Measurements from ENCODE around the gene PCSK7. TPM values are rescaled to one million over a fixed set of nuclear protein-coding genes. Genes with fewer than 3 reads are reported as not detected.

PCSK7 gene
- total RNA-seq, 1 experiment from 2014 or later, result 34.3 TPM

- Histone ChIP-seq H3K27ac (no peak overlapping the region), H3K27me3 (replicated peaks) (no peaks in the 10 kb centered on the region), H3K4me1 (replicated peaks) (no peaks in the 10 kb centered on the region), H3K36me3 (peaks cover 6% of the 10 kb centered on the region; the same call in 1 of the 2 replicates), H3K9me3 (replicated peaks) (no peaks in the 10 kb centered on the region), H3K4me3 (no peak overlapping the region)
- DNase-seq (ENCODE audit: low read depth in 1 of 2, low spot score in 2 of 2), result no peak
Measured at GRCh38 chr11:117172724-117173421, 59.0 kb downstream of the PCSK7 start.

GRCh38 chr11:117171404-117172061, 60.3 kb downstream of the PCSK7 start:
- Histone ChIP-seq H3K27me3 (replicated peaks) (no peaks in the 10 kb centered on the region), H3K27ac (no peak overlapping the region), H3K4me3 (no peak overlapping the region), H3K36me3 (peaks cover 6% of the 10 kb centered on the region; the same call in 1 of the 2 replicates), H3K4me1 (replicated peaks) (no peaks in the 10 kb centered on the region), H3K9me3 (replicated peaks) (no peaks in the 10 kb centered on the region)
- no peak for DNase-seq (ENCODE audit: low read depth in 1 of 2, low spot score in 2 of 2)

DNA sequence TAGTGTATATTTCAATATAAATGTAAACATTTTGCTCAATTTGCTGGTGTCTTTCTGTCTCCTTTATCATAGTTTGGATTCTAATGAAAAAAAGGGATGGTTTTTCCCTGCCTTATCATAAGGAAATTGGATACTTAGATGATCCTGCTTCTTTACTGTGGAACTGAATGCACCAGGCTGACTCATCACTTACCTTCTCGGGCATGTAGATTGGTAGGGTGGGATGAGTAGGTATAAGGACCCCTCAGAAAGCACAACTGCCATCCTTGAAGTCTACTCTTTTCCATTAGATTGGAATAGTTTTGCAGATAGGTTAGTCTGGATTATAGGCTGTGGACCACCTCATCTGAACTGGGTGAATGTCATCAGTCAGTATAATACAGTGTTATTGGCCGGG, 60.9 kb downstream of the PCSK7 start:
- H3K9me3 ChIP-seq (replicated peaks), result no peaks in the 10 kb centered on the region
- DNase-seq (ENCODE audit: low read depth in 1 of 2, low spot score in 2 of 2), result no peak
- H3K4me3 ChIP-seq, result no peak overlapping the region
- no peaks in the 10 kb centered on the region for H3K4me1 ChIP-seq (replicated peaks)
- H3K27me3 ChIP-seq (replicated peaks), result no peaks in the 10 kb centered on the region
- no peak overlapping the region for H3K27ac ChIP-seq
- H3K36me3 ChIP-seq, result peaks cover 11% of the 10 kb centered on the region; the same call in 1 of the 2 replicates

DNA sequence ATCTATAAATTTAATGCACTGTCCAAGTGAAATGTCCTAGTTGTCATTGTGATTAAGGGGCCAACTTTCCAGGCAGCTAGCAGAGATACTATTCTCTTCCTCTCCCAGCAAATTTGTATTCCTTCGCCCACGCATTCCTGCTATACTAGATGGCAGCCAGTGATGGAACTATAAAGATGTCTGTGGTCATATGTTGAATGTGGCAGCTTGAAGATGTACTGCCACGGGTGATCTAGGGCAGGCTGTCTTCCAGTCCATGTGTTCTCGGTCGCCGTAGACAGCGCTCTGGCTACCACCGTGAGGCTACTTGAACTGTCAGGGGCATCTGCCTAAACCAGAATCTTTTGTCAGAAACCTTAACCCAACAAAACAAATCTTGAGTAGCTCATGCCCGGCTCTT, 61.7 kb downstream of the PCSK7 start:
- no peak for DNase-seq (ENCODE audit: low read depth in 1 of 2, low spot score in 2 of 2)
- no peak overlapping the region for H3K27ac ChIP-seq
- H3K27me3 ChIP-seq (replicated peaks), result no peaks in the 10 kb centered on the region
- no peak overlapping the region for H3K4me3 ChIP-seq
- peaks cover 15% of the 10 kb centered on the region; the same call in 1 of the 2 replicates for H3K36me3 ChIP-seq
- no peaks in the 10 kb centered on the region for H3K4me1 ChIP-seq (replicated peaks)
- no peaks in the 10 kb centered on the region for H3K9me3 ChIP-seq (replicated peaks)

DNA sequence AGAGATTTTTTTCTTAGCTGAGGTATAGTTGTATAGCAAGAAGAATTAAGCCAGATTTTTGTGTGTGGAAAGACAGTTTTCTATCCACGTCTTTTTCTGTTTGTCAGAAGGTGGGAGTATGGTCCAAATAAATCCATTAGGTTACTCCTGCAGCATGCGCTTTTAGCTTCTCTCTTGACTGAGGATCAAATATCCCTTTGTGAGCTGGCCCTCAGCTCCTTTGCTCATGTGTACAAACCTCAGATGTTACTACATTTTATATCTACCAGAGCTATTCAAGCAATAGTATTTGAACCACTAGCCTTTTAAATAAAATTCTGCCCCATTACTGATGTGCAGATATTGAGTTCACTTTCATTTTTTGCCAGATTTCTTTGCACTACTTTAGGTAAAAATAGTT, 62.1 kb downstream of the PCSK7 start:
- Histone ChIP-seq H3K27ac (no peak overlapping the region), H3K36me3 (peaks cover 15% of the 10 kb centered on the region; the same call in 1 of the 2 replicates), H3K4me1 (replicated peaks) (no peaks in the 10 kb centered on the region), H3K27me3 (replicated peaks) (no peaks in the 10 kb centered on the region), H3K4me3 (no peak overlapping the region), H3K9me3 (replicated peaks) (no peaks in the 10 kb centered on the region)
- DNase-seq (ENCODE audit: low read depth in 1 of 2, low spot score in 2 of 2), result no peak

DNA sequence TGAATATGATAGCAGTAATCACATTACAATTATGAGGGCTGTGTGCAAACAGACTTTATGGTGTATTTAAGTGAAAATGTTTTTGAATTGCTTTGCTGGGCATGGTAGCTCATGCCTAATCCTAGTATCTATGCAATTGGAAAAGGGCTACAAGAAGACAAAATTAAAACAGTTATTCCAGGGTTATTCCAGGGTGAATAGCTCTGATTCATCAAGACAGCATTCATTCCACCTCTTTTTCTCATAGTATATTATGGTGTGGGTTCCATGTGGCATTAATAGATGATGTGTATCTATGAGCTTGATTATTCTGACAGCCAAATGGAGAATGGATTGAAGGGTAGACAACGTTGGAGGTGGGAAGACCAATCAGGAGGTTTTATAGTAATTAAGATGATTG, 65.4 kb downstream of the PCSK7 start:
- DNase-seq (ENCODE audit: low read depth in 1 of 2, low spot score in 2 of 2), result no peak
- H3K9me3 ChIP-seq (replicated peaks), result no peaks in the 10 kb centered on the region
- no peaks in the 10 kb centered on the region for H3K27me3 ChIP-seq (replicated peaks)
- H3K4me3 ChIP-seq, result no peak overlapping the region
- H3K27ac ChIP-seq, result no peak overlapping the region
- H3K36me3 ChIP-seq, result peaks cover 34% of the 10 kb centered on the region
- H3K4me1 ChIP-seq (replicated peaks), result no peaks in the 10 kb centered on the region

- no peaks in the 10 kb centered on the region for H3K9me3 ChIP-seq (replicated peaks)
- H3K4me1 ChIP-seq (replicated peaks), result no peaks in the 10 kb centered on the region
- H3K27ac ChIP-seq, result no peak overlapping the region
- no peak for DNase-seq (ENCODE audit: low read depth in 1 of 2, low spot score in 2 of 2)
- no peak overlapping the region for H3K4me3 ChIP-seq
- H3K27me3 ChIP-seq (replicated peaks), result no peaks in the 10 kb centered on the region
- H3K36me3 ChIP-seq, result peaks cover 28% of the 10 kb centered on the region
Measured at GRCh38 chr11:117160826-117161225, 71.0 kb downstream of the PCSK7 start.

GRCh38 chr11:117159892-117160291, 72.0 kb downstream of the PCSK7 start:
- Histone ChIP-seq H3K27ac (no peak overlapping the region), H3K27me3 (replicated peaks) (no peaks in the 10 kb centered on the region), H3K36me3 (peaks cover 29% of the 10 kb centered on the region), H3K9me3 (replicated peaks) (no peaks in the 10 kb centered on the region), H3K4me1 (replicated peaks) (no peaks in the 10 kb centered on the region), H3K4me3 (no peak overlapping the region)
- no peak for DNase-seq (ENCODE audit: low read depth in 1 of 2, low spot score in 2 of 2)

- H3K27ac ChIP-seq, result no peak overlapping the region
Measured at GRCh38 chr11:117157507-117157906, 74.4 kb downstream of the PCSK7 start.

DNA sequence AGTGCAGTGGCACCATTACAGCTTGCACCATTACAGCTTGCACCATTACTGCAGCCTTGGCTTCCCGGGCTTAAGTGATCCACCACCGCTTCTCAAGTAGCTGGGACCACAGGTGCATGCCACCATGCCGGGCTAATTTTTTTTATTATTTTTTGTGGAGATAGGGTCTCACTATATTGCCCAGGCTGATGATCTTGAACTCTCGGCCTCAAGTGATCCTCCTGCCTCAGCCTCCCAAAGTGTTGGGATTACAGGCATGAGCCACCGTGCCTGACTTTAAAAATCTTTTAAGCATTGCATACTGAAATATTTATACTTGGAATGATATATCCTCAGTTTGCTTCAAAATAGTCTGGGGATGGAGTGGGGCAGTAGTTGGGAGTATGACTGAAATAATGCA, 77.4 kb downstream of the PCSK7 start:
- Histone ChIP-seq H3K9me3 (replicated peaks) (no peaks in the 10 kb centered on the region), H3K36me3 (peaks cover 6% of the 10 kb centered on the region; the same call in 1 of the 2 replicates), H3K4me1 (replicated peaks) (no peaks in the 10 kb centered on the region), H3K27me3 (replicated peaks) (no peaks in the 10 kb centered on the region), H3K27ac (no peak overlapping the region), H3K4me3 (no peak overlapping the region)
- no peak for DNase-seq (ENCODE audit: low read depth in 1 of 2, low spot score in 2 of 2)

More at GRCh38 chr11:117157507-117157906, 74.4 kb downstream of the PCSK7 start:
- no peak for DNase-seq (ENCODE audit: low read depth in 1 of 2, low spot score in 2 of 2)
- Histone ChIP-seq H3K9me3 (replicated peaks) (no peaks in the 10 kb centered on the region), H3K4me3 (no peak overlapping the region), H3K36me3 (peaks cover 20% of the 10 kb centered on the region), H3K27me3 (replicated peaks) (no peaks in the 10 kb centered on the region), H3K4me1 (replicated peaks) (no peaks in the 10 kb centered on the region)

Other genes starting within 250 kb of the PCSK7 start
- gene SIK3, start 133.6 kb downstream of the PCSK7 start, total RNA-seq (2014; rRNA removed; shearing (Covaris generic)), result 8.7 and 15.6 TPM in 2 replicates
- 65.8 and 79.8 TPM in 2 replicates for gene PAFAH1B2, start 87.8 kb downstream of the PCSK7 start, total RNA-seq (2014; rRNA removed; shearing (Covaris generic))
- 2.1 and 3.5 TPM in 2 replicates for gene SIDT2, start 53.3 kb downstream of the PCSK7 start, total RNA-seq (2014; rRNA removed; shearing (Covaris generic))
- gene TAGLN, start 32.7 kb downstream of the PCSK7 start, total RNA-seq (2014; rRNA removed; shearing (Covaris generic)), result 655 and 717 TPM in 2 replicates
- gene RNF214, start 598 bp upstream of the PCSK7 start, total RNA-seq (2014; rRNA removed; shearing (Covaris generic)), result 5.0 and 5.5 TPM in 2 replicates
- 0.92 and 1.8 TPM in 2 replicates for gene BACE1-AS, start 59.3 kb upstream of the PCSK7 start, total RNA-seq (2014; rRNA removed; shearing (Covaris generic))
- 11.4 and 22.7 TPM in 2 replicates for gene BACE1, start 84.2 kb upstream of the PCSK7 start, total RNA-seq (2014; rRNA removed; shearing (Covaris generic))
- gene CEP164, start 95.8 kb upstream of the PCSK7 start, total RNA-seq (2014; rRNA removed; shearing (Covaris generic)), result 24.8 and 35.1 TPM in 2 replicates